WERI-Rb-1 (cell line): ENCODE measurements around the gene NOX4.

Experiments
- DNase-seq: peaks from one replicate; pipeline ENCODE4 v3.0.0-alpha.2; 2020
- H3K27ac ChIP-seq: fragments of 250-450 bp; sonication (Bioruptor Pico); 2 replicates; pipeline ENCODE4 v1.5.1; 2020; ENCODE audit warnings: mild to moderate bottlenecking, moderate library complexity
- H3K27me3 ChIP-seq: fragments of 250-450 bp; sonication (Bioruptor Pico); 2 replicates; pipeline ENCODE4 v1.5.1; 2021; ENCODE audit warnings: mild to moderate bottlenecking, low read depth, moderate library complexity; ENCODE audit not compliant: insufficient read depth, severe bottlenecking
- H3K36me3 ChIP-seq: fragments of 250-450 bp; sonication (Bioruptor Pico); 2 replicates; pipeline ENCODE4 v1.5.1; 2020; ENCODE audit warnings: mild to moderate bottlenecking, moderate library complexity
- H3K4me3 ChIP-seq: 2 replicates; pipeline ENCODE4 v1.5.1; 2011; ENCODE audit warnings: low read depth, mild to moderate bottlenecking, control low read depth, low read length
- H3K9me3 ChIP-seq: fragments of 250-450 bp; sonication (Bioruptor Pico); 2 replicates; pipeline ENCODE4 v1.5.1; 2021; ENCODE audit warnings: mild to moderate bottlenecking, moderate library complexity; ENCODE audit not compliant: severe bottlenecking
- CTCF ChIP-seq: IDR thresholded peaks from 2 replicates; pipeline ENCODE4 v1.5.1; 2011; ENCODE audit warnings: low read depth, mild to moderate bottlenecking, control low read depth, inconsistent platforms, low read length

Gene NOX4

DNA sequence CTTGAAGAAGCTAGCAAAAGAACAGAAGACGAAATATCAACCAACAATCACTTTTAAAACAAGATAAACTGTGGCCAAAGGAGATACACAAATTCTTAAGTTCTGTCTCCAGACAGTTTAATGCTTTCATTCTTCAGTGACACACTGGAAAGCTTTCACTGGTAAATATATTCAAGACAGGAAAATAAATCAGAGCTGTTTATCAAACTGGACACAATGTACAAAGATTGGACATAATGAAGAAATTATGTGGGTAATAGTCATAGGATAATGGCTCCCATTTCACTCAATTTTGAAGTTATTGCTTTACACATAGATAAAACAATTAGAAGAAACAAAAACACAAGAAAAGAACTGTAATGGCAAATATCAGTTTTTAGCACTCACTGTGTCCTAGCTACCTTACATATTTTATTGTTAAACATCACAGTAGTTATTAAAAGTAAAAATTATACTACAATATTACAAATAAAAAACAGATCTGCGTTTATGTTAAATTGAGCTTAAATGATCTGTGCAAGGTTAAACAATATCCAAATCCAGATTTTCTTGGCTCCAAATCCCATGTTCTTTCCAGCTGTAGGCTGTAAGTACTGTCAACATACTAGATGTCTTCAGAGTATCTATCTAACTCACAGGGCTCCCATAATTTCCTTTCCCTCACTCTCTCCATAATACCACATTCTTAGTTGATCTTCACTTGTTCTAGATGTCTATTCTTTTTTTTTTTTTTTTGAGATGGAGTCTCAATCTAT lies 38.6 kb upstream of the NOX4 start:
- no peaks in the 10 kb centered on the region for H3K27me3 ChIP-seq
- no peak for DNase-seq
- H3K36me3 ChIP-seq, result no peaks in the 10 kb centered on the region
- TF ChIP-seq CTCF, result no peak
- no peak overlapping the region for H3K27ac ChIP-seq
- H3K9me3 ChIP-seq, result no peaks in the 10 kb centered on the region
- H3K4me3 ChIP-seq, result no peak overlapping the region

GRCh38 chr11:89521792-89522191 lies 30.6 kb upstream of the NOX4 start:
- Histone ChIP-seq H3K27me3 (no peaks in the 10 kb centered on the region), H3K36me3 (no peaks in the 10 kb centered on the region), H3K9me3 (no peaks in the 10 kb centered on the region), H3K27ac (no peak overlapping the region), H3K4me3 (no peak overlapping the region)
- no peak for TF ChIP-seq CTCF
- DNase-seq, result no peak

DNA sequence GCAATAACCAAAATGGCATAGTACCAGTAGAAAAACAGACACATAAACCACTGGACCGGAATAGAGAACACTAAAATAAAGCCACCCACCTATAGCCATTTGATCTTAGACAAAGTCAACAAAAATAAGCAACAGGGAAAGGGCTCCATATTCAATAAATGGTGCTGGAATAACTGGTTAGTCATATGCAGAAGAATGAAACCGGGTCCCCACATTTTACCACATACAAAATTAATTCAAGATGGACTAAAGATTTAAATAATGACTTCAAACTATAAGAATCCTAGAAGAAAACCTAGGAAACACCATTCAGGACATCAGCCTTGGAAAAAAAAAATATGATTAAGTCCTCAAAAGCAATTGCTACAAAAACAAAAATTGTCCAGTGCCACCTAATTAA lies 30.1 kb upstream of the NOX4 start:
- H3K9me3 ChIP-seq, result no peaks in the 10 kb centered on the region
- H3K27me3 ChIP-seq, result no peaks in the 10 kb centered on the region
- DNase-seq, result no peak
- H3K4me3 ChIP-seq, result no peak overlapping the region
- no peak for TF ChIP-seq CTCF
- no peak overlapping the region for H3K27ac ChIP-seq
- H3K36me3 ChIP-seq, result no peaks in the 10 kb centered on the region

DNA sequence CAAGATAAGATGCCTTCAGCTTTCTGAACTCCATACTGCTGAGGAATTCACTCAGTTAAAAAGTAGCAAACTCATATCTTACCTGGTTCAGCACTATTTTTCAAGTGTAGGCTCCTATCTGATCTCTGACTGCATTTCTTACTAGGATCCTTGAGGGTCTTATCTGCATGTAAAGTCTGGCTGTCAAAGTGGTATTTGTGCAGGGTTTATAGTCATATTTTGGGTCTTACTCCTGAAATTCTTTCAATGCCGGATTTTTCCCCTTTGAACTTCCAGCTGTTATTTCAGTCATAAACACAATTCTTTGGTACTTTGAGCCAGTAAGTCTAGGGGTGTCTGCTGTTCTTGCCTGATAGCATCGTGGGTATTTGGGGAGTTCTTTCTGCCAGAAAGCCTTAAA lies 25.3 kb upstream of the NOX4 start:
- H3K27me3 ChIP-seq, result no peaks in the 10 kb centered on the region
- no peaks in the 10 kb centered on the region for H3K9me3 ChIP-seq
- DNase-seq, result no peak
- no peak overlapping the region for H3K4me3 ChIP-seq
- H3K27ac ChIP-seq, result no peak overlapping the region
- no peak for TF ChIP-seq CTCF
- no peaks in the 10 kb centered on the region for H3K36me3 ChIP-seq

- H3K27ac ChIP-seq, result no peak overlapping the region
- no peak for TF ChIP-seq CTCF
- H3K36me3 ChIP-seq, result no peaks in the 10 kb centered on the region
- H3K9me3 ChIP-seq, result no peaks in the 10 kb centered on the region
- H3K4me3 ChIP-seq, result no peak overlapping the region
- no peaks in the 10 kb centered on the region for H3K27me3 ChIP-seq
- no peak for DNase-seq
Measured at GRCh38 chr11:89508544-89508943, 17.4 kb upstream of the NOX4 start.

GRCh38 chr11:89504270-89504669 lies 13.1 kb upstream of the NOX4 start:
- no peak overlapping the region for H3K27ac ChIP-seq
- TF ChIP-seq CTCF, result no peak
- H3K27me3 ChIP-seq, result no peaks in the 10 kb centered on the region
- no peak for DNase-seq
- H3K4me3 ChIP-seq, result no peak overlapping the region
- no peaks in the 10 kb centered on the region for H3K9me3 ChIP-seq
- no peaks in the 10 kb centered on the region for H3K36me3 ChIP-seq
